K562 (cell line): Measurements from ENCODE around the gene HEMK1. TPM values are rescaled to one million over a fixed set of nuclear protein-coding genes. Genes with fewer than 3 reads are reported as not detected.

ENCODE experiments used
- ATAC-seq: fragments of 200-7000 bp; cut with Tn5 transposase; 3 replicates; pipeline ENCODE4 v1.9.1; 2020; ENCODE audit warnings: moderate library complexity
- BruUV-seq: library from RNA; stranded (reverse); fragments of 400-500 nt; replicated peaks from 2 replicates; lab custom pipeline; 2021; lab: Mats Ljungman, UMichigan
- CTCF ChIA-PET: fragments of 300-600 bp; formaldehyde crosslinking; extraction: SDS; loops from one replicate; lab custom pipeline; 2021; ENCODE audit warnings: low intra/inter-chr PET ratio; lab: Yijun Ruan, JAX
- POLR2A ChIA-PET: fragments of 300-600, 350-650 bp; sonication (Branson Sonifier 250); formaldehyde crosslinking; extraction: SDS; loops from one replicate; lab custom pipeline; 2021; ENCODE audit warnings: antibody characterized with exemption, inconsistent platforms; lab: Yijun Ruan, JAX
- DNase-seq, 4 experiments: peaks; one replicate each; pipeline versions ENCODE4 v3.0.0 to v3.0.0-alpha.2; 2011 to 2018; ENCODE audit warnings: low spot score in 3 of 4, mixed read lengths in 3 of 4; ENCODE audit errors: extremely low read depth in 1 of 4
- FAIRE-seq: peaks from 2 replicates; lab custom pipeline; 2011; peaks lifted over from hg19 to GRCh38; lab: Jason Lieb, UNC
- H2AFZ ChIP-seq: 2 replicates; pipeline ENCODE4 v1.6.0; 2011; ENCODE audit warnings: low read depth, low read length, control low read depth, inconsistent platforms
- H3K27ac ChIP-seq: fragments of 200-600 bp; 3 replicates; pipeline ENCODE4 v1.8.0; 2011; ENCODE audit warnings: low read depth, mild to moderate bottlenecking, control low read depth, inconsistent platforms, low read length, moderate library complexity, mixed read lengths; ENCODE audit errors: extremely low read depth
- H3K27me3 ChIP-seq, 2 experiments: fragments of 300-600 bp in 1 of 2; 2 replicates in 1 of 2; 3 replicates in 1 of 2; pipeline versions ENCODE4 v1.6.0 to v1.8.0; 2011; ENCODE audit warnings: inconsistent platforms in 2 of 2, low read length in 2 of 2, mild to moderate bottlenecking in 1 of 2, mixed read lengths in 1 of 2, moderate library complexity in 1 of 2; ENCODE audit not compliant: control insufficient read depth in 2 of 2, insufficient read depth in 2 of 2
- H3K36me3 ChIP-seq: fragments of 300-600 bp; 3 replicates; pipeline ENCODE4 v1.8.0; 2011; ENCODE audit warnings: mild to moderate bottlenecking, low read length, inconsistent platforms; ENCODE audit not compliant: control insufficient read depth, insufficient read depth
- H3K4me1 ChIP-seq, 2 experiments: fragments of 200-600 bp in 1 of 2; replicated peaks in 1 of 2; 2 replicates in 1 of 2; 3 replicates in 1 of 2; pipeline versions ENCODE4 v1.5.1 to v1.8.0; 2011; ENCODE audit warnings: inconsistent platforms in 2 of 2, low read length in 2 of 2, mild to moderate bottlenecking in 1 of 2, mixed read lengths in 1 of 2, moderate library complexity in 1 of 2; ENCODE audit not compliant: control insufficient read depth in 2 of 2, insufficient read depth in 2 of 2
- H3K4me2 ChIP-seq: 2 replicates; pipeline ENCODE4 v1.6.1; 2011; ENCODE audit warnings: low read length, control low read depth, inconsistent platforms, mixed read lengths; ENCODE audit not compliant: insufficient read depth
- H3K4me3 ChIP-seq: fragments of 200-600 bp; sonication (generic), shearing (Covaris generic); 2 replicates; pipeline ENCODE4 v1.5.1; 2016; ENCODE audit warnings: control low read depth, inconsistent platforms
- H3K79me2 ChIP-seq: fragments of 200-600 bp; 3 replicates; pipeline ENCODE4 v1.8.0; 2011; ENCODE audit warnings: low read length, inconsistent platforms; ENCODE audit not compliant: control insufficient read depth, insufficient read depth
- H3K9ac ChIP-seq, 2 experiments: 2 replicates each; pipeline versions ENCODE4 v1.6.0 to v1.6.1; 2011; ENCODE audit warnings: low read depth in 2 of 2, low read length in 2 of 2, control low read depth in 1 of 2, inconsistent platforms in 1 of 2, mild to moderate bottlenecking in 1 of 2, mixed read lengths in 1 of 2; ENCODE audit not compliant: insufficient read depth in 1 of 2
- H3K9me1 ChIP-seq: one replicate; pipeline ENCODE4 v1.6.0; 2011; ENCODE audit warnings: inconsistent platforms, mild to moderate bottlenecking, low read length, moderate library complexity; ENCODE audit not compliant: control insufficient read depth, insufficient read depth
- H3K9me3 ChIP-seq: replicated peaks from 2 replicates; pipeline ENCODE4 v1.5.1; 2011; ENCODE audit warnings: low read depth, low read length, inconsistent platforms; ENCODE audit not compliant: control insufficient read depth, insufficient read depth
- H4K20me1 ChIP-seq: replicated peaks from 2 replicates; pipeline ENCODE4 v1.6.1; 2011; ENCODE audit warnings: low read length, inconsistent platforms, mixed read lengths; ENCODE audit not compliant: control insufficient read depth, insufficient read depth
- CTCF ChIP-seq, 3 experiments: IDR thresholded peaks in 2 of 3; conservative IDR thresholded peaks in 1 of 3; 2 replicates each; pipeline ENCODE4 v1.5.1; 2011 to 2012; ENCODE audit warnings: low read length in 3 of 3, mild to moderate bottlenecking in 3 of 3, control low read depth in 2 of 3, improper control_type of control experiment in 1 of 3, inconsistent platforms in 1 of 3, low read depth in 1 of 3, mixed read lengths in 1 of 3, moderate library complexity in 1 of 3; ENCODE audit not compliant: insufficient read depth in 2 of 3
- DMBX1 ChIP-seq: fragments of 250-450 bp; sonication (Bioruptor Pico); IDR thresholded peaks from 2 replicates; pipeline ENCODE4 v1.8.0; 2022; ENCODE audit warnings: inconsistent platforms, mild to moderate bottlenecking, moderate library complexity, borderline replicate concordance
- DPF2 ChIP-seq: fragments of 450-650 bp; IDR thresholded peaks from 2 replicates; pipeline ENCODE4 v1.6.1; 2016
- EP300 ChIP-seq: IDR thresholded peaks from 2 replicates; pipeline ENCODE4 v1.6.1; 2012; ENCODE audit warnings: low read length, improper control_type of control experiment
- NCOR1 ChIP-seq: fragments of 450-650 bp; IDR thresholded peaks from 2 replicates; pipeline ENCODE4 v1.6.1; 2016; ENCODE audit warnings: mild to moderate bottlenecking, moderate library complexity
- PTBP1 ChIP-seq: fragments of 200-400 bp; formaldehyde crosslinking; IDR thresholded peaks from 2 replicates; pipeline ENCODE4 v1.6.1; 2017; ENCODE audit warnings: low read depth, low read length
- PTRF ChIP-seq: fragments of 450-650 bp; IDR thresholded peaks from 2 replicates; pipeline ENCODE4 v1.6.1; 2016; ENCODE audit warnings: mild to moderate bottlenecking, missing genetic modification characterization, missing compliant biosample characterization
- SMAD4 ChIP-seq: fragments of 250-450 bp; sonication (Bioruptor Pico); conservative IDR thresholded peaks from 2 replicates; pipeline ENCODE4 v1.8.0; 2021; ENCODE audit warnings: inconsistent platforms, mild to moderate bottlenecking, moderate library complexity
- SMARCA4 ChIP-seq: fragments of 450-650 bp; IDR thresholded peaks from 2 replicates; pipeline ENCODE4 v1.6.1; 2016
- STAT6 ChIP-seq: sonication (generic); formaldehyde crosslinking; IDR thresholded peaks from 2 replicates; pipeline ENCODE4 v1.8.1; 2023; ENCODE audit warnings: mild to moderate bottlenecking, missing genetic modification reagents
- XRCC3 ChIP-seq: fragments of 450-650 bp; IDR thresholded peaks from 2 replicates; pipeline ENCODE4 v1.6.1; 2017; ENCODE audit warnings: mild to moderate bottlenecking, moderate library complexity
- ZBTB7A ChIP-seq: IDR thresholded peaks from 2 replicates; pipeline ENCODE4 v1.6.1; 2011; ENCODE audit warnings: low read depth, mild to moderate bottlenecking, low read length, moderate library complexity, borderline replicate concordance; ENCODE audit not compliant: control insufficient read depth
- ZNF592 ChIP-seq: fragments of 450-650 bp; IDR thresholded peaks from 2 replicates; pipeline ENCODE4 v1.6.1; 2017; ENCODE audit warnings: antibody characterized with exemption, mild to moderate bottlenecking
- WGBS: fragments of 100-300 bp; shearing (Covaris generic); methylation state at CpG from one replicate; pipeline ENCODE4 v1.1.6; 2016; ENCODE audit warnings: low coverage, mixed read lengths; ENCODE audit not compliant: insufficient coverage; ENCODE audit errors: missing lambda C conversion rate; 5-methylcytosine and 5-hydroxymethylcytosine counted together
- in situ Hi-C: fragments of 300-500 bp; cut with MboI; formaldehyde crosslinking; loops from 4 replicates; pipeline ENCODE4 v1.15.0; 2018; ENCODE audit warnings: inconsistent platforms, mixed read lengths
- intact Hi-C: fragments of 100-400 bp; cut with micrococcal nuclease; formaldehyde crosslinking; loops from 2 replicates; pipeline ENCODE4 v1.14.2; 2022
- polyA plus RNA-seq, 8 experiments: library from polyadenylated mRNA; depleted of rRNA in 4 of 8; stranded (reverse) in 5 of 8; unstranded in 3 of 8; fragments of >200 nt; fragmentation: Nextera tagmentation in 2 of 8; fragmentation: Illumina TruSeq in 1 of 8; extraction: Ambion mirVana in 2 of 8; extraction: Trizol in 1 of 8; gene quantifications; 2 replicates each; pipeline versions ENCODE4 v1.2.1 to v1.2.3, GENCODE V29; 2011 to 2014; ENCODE audit warnings: inconsistent platforms in 1 of 8, missing spikeins in 1 of 8
- total RNA-seq, 7 experiments: library from RNA; depleted of rRNA in 6 of 7; stranded (reverse); fragments of >200 nt in 6 of 7; fragmentation: Illumina TruSeq in 2 of 7; extraction: Trizol in 2 of 7; gene quantifications; 2 replicates each; pipeline versions ENCODE4 v1.2.1 to v1.2.3, GENCODE V29; 2011 to 2021; ENCODE audit warnings: low replicate concordance in 1 of 7

HEMK1 gene
- total and polyA plus RNA-seq, 9 of the 15 experiments (the other 6 are each of a cell fraction or from before 2014, with no cell fraction given) = 2.0 to 16.8 (median 11.4) TPM

GRCh38 chr3:50577348-50577747 is 8.0 kb downstream of the HEMK1 start:
- ChIA-PET CTCF (no interaction called here), POLR2A (interaction anchor here (0.7 to 1.9 kb wide), 5 partner anchors 8 to 36 kb away, joined by 3 to 9 read pairs (median 3); partner anchors contain the start of genes CISH and HEMK1)
- H3K36me3 ChIP-seq = peaks cover 65% of the 10 kb centered on the region; the same call in 2 of the 3 replicates
- H2AFZ ChIP-seq = no peak overlapping the region
- peaks cover 39 to 48% of the 10 kb centered on the region in 2 experiments; a peak in 4 of 5 replicates for H3K4me1 ChIP-seq
- BruUV-seq = no TSS peak
- H3K4me3 ChIP-seq = no peak overlapping the region
- peak; percentile 49; the same call in 2 of the 3 replicates for ATAC-seq
- no peaks in the 10 kb centered on the region for H3K9me3 ChIP-seq
- H3K27me3 ChIP-seq = no peaks in the 10 kb centered on the region
- in situ Hi-C loops = loop anchor here (5.0 kb wide), 1 partner anchor 35 kb away; the partner anchor contains the start of gene CISH
- FAIRE-seq = peak; percentile 82
- peak overlapping the region in 1 of 2 experiments; percentile 84; a peak in 1 of 4 replicates for H3K9ac ChIP-seq
- H3K9me1 ChIP-seq = no peaks in the 10 kb centered on the region
- intact Hi-C loops = loop anchor here (2.0 kb wide), 1 partner anchor 13 kb away; no protein-coding TSS in a partner anchor
- H4K20me1 ChIP-seq = no peaks in the 10 kb centered on the region
- 7% methylated on average over 2 of the region's 2 CpGs for WGBS
- peak overlapping the region; percentile 48 for H3K27ac ChIP-seq
- H3K79me2 ChIP-seq = no peaks in the 10 kb centered on the region; the same call in 2 of the 3 replicates
- peak overlapping the region; percentile 10; the same call in 1 of the 2 replicates for H3K4me2 ChIP-seq
- peak; percentile 44 to 57 (median 46) for DNase-seq
- TF ChIP-seq DMBX1 (CRISPR knock-in tag) = 0 out of 2 replicates have a peak, but pooled peaks have one; percentile 22
- no peak for TF ChIP-seq PTBP1
- TF ChIP-seq DPF2 = peak; percentile 59
- TF ChIP-seq NCOR1 = peak; percentile 24; the same call in 1 of the 2 replicates
- TF ChIP-seq XRCC3 = no peak
- peak; percentile 28; the same call in 1 of the 2 replicates for TF ChIP-seq SMAD4
- peak; percentile 37; the same call in 1 of the 2 replicates for TF ChIP-seq EP300
- 0 out of 2 replicates have a peak, but pooled peaks have one; percentile 43 for TF ChIP-seq SMARCA4
- TF ChIP-seq ZNF592 = peak; percentile 78
- TF ChIP-seq CTCF (IDR thresholded peaks at IDR 0.05 in 2 of 3, conservative IDR thresholded peaks at IDR 0.05 in 1 of 3; ENCODE audit: insufficient read depth in 2 of 3, low read depth in 1 of 3, low read length in 3 of 3) = 0 out of 6 replicates have a peak, but pooled peaks of 1 of the 3 experiments have one; percentile 2
- TF ChIP-seq PTRF = no peak
- 0 out of 2 replicates have a peak, but pooled peaks have one; percentile 12 for TF ChIP-seq ZBTB7A
- no peak for TF ChIP-seq STAT6 (CRISPR knock-in tag)
